IPS-NIHi7 (cell line): ENCODE data around the gene CABP1.
"Not testable (repeated sequence)": the region's sequence is repeated elsewhere in the genome, so short reads cannot be mapped to it uniquely, and the experiment has no call there.

Experiments
- DNase-seq: peaks from one replicate; pipeline ENCODE4 v3.0.0; 2012; ENCODE audit warnings: mixed read lengths; ENCODE audit errors: extremely low spot score

Gene CABP1

DNA sequence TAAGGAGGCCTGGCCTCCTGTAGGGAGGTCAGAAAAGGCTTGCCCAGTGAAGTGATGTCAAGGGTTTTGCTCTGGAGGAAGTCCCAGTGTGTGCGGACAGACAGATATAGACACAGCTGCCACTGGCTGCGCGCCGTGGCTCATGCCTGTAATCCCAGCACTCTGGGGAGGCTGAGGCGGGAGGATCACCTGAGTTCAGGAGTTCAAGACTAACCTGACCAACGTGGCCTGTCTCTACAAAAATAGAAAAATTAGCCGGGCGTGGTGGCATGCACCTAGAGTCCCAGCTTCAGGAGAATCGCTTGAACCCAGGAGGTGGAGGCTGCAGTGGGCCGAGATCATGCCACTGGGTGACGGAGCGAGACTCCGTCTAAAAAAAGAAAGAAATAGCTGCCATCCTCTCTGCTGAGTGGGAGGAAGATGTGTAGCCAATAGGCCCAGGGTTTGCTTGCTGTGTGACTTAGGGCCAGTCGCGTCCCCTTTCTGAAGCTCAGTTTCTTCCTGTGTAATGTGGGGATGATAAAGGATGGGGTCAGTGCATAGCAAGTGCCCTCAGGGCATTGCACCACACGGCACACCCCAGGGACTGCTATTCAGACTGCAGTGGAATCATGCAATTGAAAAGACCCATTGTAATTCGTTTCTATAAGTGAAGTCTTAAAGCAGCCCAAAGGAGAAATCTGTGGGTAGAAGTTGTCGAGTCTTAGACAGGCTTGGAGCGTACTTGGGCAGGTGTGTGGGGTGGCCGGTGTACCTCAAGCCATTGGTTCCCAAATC is 27.9 kb downstream of the CABP1 start:
- peak; percentile 46 for DNase-seq

DNA sequence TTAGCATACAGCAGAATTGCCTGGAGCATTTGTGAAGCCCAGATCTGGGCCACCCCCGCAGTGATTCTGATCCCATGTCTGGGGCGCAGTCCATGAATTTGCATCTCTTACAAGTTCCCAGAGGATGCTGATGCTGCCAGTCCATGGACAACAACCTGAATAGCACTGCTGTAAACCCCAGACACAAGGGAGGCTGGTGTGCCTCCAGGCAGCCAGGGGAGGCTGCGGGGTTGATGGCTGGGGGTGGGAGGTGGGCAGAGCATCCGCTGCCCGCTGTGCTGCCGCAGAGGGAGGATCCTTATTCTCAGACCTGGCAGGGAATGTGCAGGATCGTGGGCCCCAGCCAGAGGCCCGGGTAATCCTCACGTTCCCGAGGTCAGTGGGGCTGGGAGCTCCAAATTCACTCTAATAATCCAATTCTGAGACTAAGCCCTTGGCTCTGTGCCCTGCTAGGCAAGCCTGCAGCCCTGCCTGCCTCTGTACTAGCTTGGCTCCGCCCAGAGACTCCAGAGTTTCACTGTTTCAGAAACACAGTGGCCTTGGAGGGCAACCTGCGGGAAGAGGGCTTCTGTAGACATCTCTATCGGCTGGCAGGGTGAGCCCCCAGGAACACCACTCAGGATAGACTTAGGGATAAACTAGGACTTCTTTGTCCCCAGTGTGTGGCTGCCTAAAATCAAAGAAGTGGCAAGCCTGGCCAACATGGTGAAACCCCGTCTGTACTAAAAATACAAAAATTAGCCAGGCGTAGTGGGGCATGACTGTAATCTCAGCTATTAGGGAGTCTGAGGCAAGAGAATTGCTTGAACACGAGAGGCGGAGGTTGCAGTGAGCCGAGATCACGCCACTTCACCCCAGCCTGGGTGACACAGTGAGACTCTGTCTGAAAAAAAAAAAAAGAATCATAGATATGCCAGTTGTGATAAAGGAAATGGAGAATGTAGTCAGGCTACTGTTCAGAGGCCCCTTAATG is 28.7 kb downstream of the CABP1 start:
- peak; percentile 43 for DNase-seq

DNA sequence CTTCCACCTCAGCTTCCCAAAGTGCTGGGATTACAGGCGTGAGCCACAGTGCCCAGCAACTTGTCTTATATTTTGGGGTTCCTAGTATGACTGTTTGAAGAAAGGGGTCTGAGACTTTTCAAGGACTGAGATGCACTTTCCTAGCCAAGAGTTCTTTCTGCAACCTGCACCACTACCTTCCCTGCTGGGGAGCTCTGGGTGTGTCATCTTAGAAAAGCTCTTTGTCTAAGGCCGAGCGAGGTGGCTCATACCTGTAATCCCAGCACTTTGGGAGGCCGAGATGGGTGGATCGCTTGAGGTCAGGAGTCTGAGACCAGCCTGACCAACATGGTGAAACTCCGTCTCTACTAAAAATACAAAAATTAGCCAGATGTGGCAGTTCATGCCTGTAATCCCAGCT is 29.8 kb downstream of the CABP1 start:
- not testable (repeated sequence) for DNase-seq

DNA sequence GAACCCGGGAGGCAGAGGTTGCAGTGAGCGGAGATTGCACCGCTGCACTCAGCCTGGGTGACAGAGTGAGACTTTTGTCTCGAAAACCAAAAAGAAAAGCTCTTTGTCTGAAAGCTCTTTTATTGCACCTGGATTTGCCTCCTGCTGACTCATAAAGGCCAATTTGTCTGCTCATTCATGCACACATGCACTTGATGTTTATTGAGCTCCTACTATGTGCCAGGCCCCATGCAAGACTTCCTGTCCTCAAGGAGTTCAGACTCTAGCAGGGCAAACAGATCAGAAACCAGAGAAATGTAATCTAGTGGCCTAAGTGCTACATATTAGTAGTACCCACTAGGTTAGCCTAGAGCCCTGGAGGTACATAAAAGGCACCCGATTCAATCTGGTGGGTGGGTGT is 30.2 kb downstream of the CABP1 start:
- DNase-seq = no peak

DNA sequence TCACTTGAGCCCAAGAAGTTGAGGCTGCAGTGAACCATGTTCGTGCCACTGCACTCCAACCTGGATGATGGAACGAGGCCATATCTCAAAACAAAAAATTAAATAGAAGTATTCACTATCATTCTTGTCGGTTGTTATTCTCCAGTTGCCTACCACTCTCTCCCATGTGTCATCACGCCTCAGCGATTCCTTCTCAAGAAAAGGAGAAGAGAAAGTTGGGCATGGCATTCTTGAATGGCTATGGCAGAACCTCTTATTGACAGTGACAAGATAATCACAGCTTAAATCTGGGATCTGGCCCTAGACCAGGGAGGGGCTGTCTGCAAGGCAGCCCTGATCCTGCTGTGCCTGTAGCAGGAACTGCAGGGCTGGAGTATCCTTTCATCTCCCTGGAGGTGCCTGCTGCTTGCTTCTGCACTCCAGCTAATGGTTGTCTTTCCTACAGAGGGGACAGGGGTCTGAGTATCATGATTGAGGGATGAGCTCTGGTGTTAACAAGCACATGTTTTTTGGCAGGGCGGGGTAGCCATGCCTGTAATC is 33.7 kb downstream of the CABP1 start:
- no peak for DNase-seq

DNA sequence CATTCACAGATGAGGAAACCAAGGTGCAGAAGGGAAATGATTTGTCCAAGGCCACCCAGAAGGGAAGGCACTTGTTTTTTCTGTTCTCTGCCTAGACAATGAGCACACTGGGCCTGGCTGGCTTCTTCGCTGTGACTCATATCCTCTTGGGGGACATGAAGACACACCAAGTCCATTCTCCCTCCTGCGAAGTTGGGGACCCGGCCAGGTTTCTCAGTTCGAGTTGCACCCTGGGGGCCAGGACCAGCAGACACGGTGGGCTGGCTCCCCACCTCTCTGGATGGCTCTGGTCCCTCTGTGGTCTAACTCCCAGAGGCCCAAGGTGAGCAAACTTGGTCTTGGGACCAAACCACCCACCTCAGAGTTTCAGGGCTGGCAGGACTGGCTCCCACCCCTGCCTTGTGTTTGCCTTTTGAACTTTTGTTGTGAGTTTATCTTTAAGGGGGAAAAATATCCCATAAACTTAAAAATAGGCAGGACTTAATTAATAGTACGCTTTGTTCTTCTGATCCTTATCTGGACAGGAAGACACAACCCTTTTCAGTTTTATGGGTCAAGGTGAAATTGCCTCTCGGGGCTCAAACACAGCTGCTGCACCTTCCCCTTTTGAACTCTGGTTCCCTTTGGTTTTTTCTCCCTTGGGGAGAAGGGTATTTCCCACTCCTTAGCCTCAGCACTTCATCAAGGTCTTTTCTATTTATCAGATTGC is 37.5 kb downstream of the CABP1 start:
- DNase-seq = no peak

DNA sequence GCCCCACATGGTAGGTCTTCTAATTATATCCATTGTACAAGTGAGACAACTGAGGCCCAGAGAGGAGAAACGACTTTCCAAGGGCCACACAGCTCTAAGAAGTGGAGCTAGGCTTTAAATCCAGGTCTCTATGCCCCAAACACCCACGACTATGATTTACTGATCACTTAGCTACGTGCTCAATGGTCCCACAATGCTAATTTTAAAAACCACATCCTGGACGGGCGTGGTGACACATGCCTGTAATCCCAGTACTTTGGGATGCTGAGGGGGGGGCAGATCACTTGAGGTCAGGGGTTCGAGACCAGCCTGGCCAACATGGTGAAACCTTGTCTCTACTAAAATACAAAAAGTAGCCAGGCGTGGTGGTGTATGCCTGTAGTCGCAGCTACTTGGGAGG is 38.1 kb downstream of the CABP1 start:
- DNase-seq = no peak

DNA sequence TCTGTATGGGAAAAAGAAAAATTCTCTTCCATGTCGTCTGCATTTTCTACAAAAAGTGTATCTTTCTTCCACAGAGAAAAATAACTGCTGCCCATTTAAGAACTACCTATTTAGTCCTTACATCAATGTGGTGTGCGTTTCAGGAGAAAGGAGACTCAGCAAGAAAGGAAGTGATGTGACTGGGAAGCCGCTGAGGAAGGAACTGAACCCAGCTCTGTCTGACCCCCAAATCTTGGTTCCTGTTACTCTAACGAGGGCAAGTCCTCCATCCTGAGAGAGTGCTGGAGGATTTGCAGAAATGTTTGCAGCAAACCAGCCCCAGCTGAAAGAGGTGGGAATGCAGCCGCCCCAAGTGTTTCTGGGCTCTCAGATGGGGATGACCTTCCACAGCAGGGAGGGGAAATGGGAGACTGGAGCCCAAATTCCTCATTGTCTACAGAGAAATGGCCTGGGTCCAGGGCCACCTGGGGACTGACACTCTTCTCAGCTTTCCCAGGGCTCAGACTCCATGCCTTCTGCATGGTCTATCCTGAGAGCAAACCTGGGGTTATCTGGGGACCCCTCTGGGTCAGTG is 39.8 kb downstream of the CABP1 start:
- DNase-seq = no peak

DNA sequence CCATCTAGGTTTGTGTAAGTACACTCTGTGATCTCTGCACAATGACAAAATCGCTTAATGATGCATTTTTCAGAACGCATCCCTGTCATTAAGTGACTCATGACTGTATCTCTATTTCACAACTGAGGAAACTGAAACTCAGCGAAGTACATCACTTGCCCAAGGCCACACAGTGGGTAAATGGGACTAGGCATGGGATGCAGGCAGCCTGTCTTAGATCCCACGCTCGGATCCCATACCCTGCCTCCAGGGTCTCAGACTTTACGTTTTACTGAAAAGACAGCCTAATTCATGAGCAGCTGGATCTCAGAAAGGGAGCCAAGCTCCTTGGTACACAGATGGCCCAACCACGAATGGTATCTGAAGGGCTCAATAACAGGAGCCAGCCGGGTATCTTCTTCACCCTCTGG is 44.1 kb downstream of the CABP1 start:
- DNase-seq = no peak

DNA sequence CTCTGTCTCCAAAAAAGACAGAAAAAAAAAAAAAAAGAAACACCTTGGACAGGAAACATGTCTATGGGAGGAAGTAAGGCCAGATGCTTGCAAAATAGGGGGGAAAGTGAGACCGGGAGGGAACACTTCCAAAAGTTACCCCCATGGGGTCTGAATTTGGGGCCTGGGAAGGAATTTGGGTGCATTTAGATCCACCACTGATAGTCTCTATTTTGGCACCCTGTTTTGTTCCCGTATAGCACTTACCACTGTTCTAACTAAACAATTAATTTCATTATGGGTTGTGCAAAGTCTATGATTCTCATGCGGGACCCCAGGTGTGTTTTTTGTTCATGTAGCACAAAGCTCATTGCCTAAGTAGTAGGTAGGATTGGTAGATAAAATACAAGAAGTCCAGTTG is 45.1 kb downstream of the CABP1 start:
- no peak for DNase-seq

DNA sequence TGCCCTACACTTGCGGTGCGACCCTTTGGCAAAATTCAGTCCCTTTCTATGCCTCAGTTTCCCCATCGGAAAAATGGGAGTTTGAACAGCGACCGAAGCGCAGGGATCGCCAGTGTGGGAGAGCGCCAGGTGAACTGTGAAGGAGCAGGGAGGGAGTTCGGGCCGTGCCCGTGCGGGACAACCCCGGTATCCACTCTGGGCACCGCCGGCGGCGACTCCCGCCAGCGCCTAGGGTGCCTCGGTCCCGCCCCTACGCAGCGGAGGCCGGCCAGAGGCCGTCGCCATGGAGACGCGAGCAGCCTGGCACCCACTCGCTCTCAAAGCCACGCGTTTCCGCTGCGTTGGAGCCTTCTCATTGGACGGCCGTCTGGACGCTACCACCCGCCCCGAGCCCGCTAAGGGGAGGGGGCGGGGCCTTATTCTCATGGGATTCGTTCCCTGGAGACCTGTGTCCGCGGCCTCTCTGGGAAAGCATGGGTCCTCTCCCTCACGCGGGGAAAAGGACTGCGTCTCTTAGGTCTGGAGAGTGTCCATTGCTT is 45.8 kb downstream of the CABP1 start:
- DNase-seq = peak; percentile 98

DNA sequence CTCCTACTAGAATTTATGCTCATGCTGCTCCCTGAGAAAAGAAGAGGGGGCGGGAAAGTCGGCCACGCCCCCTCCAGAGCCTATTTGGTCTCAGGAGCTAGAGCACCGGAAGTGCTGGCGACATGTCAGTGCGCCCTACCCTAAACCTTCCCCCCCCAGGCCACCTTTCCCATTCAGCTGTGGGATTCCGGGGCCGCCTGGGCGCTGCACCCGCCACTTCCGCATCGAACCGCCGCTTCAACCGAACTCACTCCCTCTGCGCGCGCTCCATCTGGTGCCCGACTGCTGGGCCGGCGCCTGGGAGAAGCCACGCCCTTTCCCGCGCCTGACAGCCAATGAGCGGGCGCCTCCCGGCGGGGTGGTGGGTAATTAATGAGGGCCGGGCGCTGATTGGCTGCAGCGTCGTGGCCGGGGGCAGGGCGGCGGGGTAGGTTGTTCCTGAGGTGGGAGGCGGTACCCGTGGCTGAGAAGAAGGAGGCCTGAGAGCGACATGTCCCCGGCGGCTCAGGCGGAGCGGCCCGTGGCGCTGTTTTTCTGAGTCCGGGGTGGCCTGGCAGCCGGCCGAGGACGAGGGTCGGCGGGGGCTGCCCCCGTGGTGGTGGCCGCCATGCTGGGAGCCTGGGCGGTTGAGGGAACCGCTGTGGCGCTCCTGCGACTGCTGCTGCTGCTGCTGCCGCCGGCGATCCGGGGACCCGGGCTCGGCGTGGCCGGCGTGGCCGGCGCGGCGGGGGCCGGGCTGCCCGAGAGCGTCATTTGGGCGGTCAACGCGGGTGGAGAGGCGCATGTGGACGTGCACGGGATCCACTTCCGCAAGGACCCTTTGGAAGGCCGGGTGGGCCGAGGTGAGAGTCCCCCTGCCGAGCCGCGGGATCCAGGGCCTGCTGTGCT is 46.5 kb downstream of the CABP1 start, which contains the start of gene MLEC:
MLEC (plus strand) TSS at position 460 of the 888 bp plus-strand sequence; CDS start at position 608, 148 bp downstream.
- peak; percentile 100 for DNase-seq

DNA sequence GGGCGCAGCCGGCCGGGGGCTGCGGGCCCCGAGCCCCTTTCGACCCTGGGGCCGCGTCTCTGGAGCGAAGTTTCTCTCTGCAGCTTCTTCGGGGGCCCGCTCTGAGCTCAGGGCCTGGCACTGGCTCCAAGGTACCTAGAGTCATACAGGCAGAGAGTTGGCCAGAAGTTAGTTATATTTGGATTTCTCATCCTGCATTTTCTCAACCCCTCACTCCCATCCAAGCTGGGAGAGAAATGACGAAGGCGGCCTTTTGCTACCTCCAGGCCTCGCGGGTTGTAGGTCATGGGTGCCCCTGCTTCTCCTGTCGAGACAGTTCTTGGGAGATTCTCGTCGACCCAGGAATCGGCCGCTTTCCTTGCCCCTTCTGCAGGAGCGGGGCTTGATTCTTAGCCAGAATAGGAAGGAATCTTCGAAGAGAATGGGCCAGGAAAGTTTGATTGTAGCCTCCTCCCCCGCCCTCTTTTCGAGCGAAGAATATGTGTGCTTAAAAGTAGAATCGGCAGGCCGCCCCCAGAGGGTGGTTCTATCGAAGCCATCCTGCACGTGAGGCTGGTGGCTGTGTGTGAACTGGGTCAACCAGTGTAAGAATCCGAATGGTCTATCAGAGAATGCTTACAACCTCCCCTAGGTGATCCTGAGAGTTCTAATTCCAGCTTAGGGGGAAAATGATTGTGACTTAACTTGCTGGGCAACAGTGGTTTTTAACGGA is 47.3 kb downstream of the CABP1 start:
- no peak for DNase-seq

DNA sequence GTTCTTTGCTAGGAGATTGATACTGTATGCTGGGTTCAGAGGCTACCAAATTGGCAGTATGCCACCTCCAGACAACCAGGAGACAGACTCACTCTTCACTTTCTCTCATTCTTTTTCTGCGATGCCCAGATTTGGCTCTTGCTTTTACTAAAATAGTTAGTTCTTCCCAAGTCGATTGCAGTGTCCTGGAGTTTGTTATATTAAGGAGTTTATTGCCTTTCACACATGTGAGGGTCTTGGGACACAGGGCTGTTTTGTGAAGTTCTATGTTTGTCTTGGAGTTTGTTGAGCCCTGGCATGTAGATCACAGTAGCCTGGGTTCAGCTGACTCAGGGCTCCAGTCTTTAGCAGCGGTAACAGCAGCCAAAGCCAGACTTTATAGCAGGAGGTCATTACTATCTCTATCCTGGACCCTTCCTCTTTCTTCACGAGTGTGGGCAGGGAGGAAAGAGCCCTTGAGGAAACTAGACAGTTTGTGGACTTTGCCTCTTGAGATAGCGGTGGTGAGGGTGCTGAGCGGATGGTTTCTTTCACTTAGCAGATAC is 48.2 kb downstream of the CABP1 start:
- no peak for DNase-seq

DNA sequence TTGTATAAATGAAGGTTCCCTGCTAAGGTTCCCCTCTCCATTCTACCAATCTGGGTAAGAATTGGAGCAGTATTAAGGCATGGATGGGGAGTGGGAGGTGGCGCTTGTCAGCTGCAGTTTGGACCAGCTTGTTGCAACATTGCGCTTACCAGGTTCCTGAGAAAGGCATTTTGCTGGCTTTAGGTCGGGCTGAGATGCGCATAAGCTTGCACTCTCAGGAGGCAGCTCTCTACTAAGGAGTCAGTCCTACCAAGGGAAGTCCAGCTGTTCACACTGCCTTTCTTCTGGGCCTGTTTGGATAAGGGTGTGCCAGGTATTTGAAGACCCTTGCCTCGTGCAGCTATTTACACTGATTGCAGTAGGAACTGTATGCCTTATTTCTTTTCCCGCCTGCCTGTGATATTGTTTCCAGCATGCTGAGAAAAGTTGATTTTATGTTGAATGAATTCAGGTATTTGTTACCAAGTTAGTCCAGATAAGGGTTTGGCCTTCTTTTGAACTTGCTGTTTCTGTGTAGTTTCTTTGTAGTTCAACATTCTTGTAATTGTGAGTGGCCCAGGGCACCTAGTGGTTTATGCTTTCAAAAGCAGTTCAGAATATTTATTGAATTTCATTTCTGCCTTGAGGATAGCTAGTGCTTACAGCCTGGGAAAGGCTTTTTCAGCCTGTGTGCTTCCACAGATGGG is 49.1 kb downstream of the CABP1 start:
- DNase-seq = no peak

DNA sequence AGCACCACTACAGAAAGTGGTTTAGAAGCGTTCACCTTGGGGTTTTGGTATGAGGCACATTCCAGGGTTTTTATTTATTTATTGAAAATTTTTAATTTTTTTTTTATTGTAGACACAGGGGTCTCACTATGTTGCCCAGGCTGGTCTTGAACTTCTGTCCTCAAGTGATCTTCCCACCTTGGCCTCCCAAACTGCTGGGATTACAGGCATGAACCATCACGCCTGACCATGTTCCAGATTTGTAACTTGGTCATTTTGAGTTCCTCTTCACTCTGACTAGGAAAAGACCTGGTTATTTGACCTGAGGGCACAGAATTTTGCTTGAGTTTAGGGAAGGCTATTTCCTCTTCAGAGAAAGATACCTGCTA is 49.6 kb downstream of the CABP1 start:
- no peak for DNase-seq

DNA sequence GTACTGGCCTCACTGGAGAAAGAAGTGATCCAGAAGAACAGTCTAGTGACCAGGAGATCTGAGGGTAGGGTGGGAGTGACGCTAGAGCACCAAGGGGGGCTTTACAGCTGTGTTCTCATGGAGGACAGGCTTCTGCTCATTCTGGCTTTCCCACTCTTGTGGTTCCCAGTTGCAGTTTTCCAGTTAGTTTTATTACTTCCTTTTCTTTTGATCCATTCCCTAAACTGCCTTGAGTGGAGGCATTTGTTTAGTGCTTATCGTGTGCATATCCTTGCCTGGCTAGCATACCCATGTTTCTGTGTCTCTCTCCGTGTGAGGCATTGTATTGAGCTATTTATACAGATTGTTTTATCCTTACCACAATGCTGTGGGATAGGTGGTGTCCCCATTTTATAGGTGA is 50.6 kb downstream of the CABP1 start:
- DNase-seq = no peak

DNA sequence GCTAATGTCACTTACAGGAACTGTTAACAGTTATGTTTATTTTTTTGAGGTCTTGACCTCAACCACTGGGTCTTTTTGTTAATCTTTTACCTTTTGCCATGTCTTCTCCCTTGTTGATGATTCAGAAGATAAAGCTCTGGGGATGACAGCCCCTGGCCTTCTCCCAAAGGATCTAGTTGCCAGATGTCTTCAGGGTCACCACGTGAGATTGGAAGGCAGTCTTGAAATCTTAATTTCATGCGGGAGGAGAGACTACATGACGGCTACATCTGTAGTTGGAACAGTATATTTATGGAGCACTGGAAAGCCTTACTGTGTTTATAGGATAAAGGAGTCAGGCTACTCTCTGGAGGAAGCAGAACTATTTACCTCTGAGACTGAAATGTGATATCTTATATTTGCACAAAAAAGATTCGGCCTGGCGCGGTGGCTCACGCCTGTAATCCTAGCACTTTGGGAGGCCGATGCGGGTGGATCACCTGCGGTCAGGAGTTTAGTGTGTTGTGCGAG is 52.2 kb downstream of the CABP1 start:
- no peak for DNase-seq
